SK-N-SH (cell line): Measurements from ENCODE around the gene PEPD. TPM values are rescaled to one million over a fixed set of nuclear protein-coding genes. Genes with fewer than 3 reads are reported as not detected.

ENCODE experiments used
- CTCF ChIA-PET: fragments of 300-600, 350-600 bp; formaldehyde crosslinking; extraction: SDS; loops from one replicate; lab custom pipeline; 2021; lab: Yijun Ruan, JAX
- POLR2A ChIA-PET: fragments of 350-600 bp; sonication (Branson Sonifier 250); formaldehyde crosslinking; extraction: SDS; loops from one replicate; lab custom pipeline; 2020; ENCODE audit warnings: antibody characterized with exemption, inconsistent platforms; lab: Yijun Ruan, JAX
- DNase-seq: peaks from one replicate; pipeline ENCODE4 v3.0.0; 2012
- H2AFZ ChIP-seq: fragments of 200-600 bp; sonication (generic); 2 replicates; pipeline ENCODE4 v1.8.1; 2016; ENCODE audit warnings: antibody characterized with exemption, mild to moderate bottlenecking, low read depth
- H3F3A ChIP-seq: fragments of 200-600 bp; sonication (generic); replicated peaks from 2 replicates; pipeline ENCODE3; 2016; ENCODE audit warnings: antibody characterized with exemption, mild to moderate bottlenecking; ENCODE audit not compliant: insufficient read depth
- H3K27ac ChIP-seq, 2 experiments: fragments of 200-500 bp in 1 of 2; fragments of 200-600 bp in 1 of 2; sonication (Bioruptor generic) in 1 of 2; sonication (generic), shearing (Covaris generic) in 1 of 2; 2 replicates each; pipeline versions ENCODE4 v1.5.1 to v1.6.1; 2014 to 2016; ENCODE audit warnings: low read depth in 2 of 2, inconsistent platforms in 1 of 2, low read length in 1 of 2, mild to moderate bottlenecking in 1 of 2, mixed read lengths in 1 of 2
- H3K27me3 ChIP-seq: fragments of 200-600 bp; sonication (generic), shearing (Covaris generic); 2 replicates; pipeline ENCODE4 v1.6.1; 2016; ENCODE audit warnings: mixed run types; ENCODE audit not compliant: insufficient read depth
- H3K36me3 ChIP-seq, 2 experiments: fragments of 200-500 bp in 1 of 2; fragments of 200-600 bp in 1 of 2; sonication (Bioruptor generic) in 1 of 2; sonication (generic) in 1 of 2; replicated peaks in 1 of 2; 2 replicates each; pipeline versions ENCODE3 to v1.5.1; 2014 to 2016; ENCODE audit warnings: low read length in 1 of 2, mild to moderate bottlenecking in 1 of 2; ENCODE audit not compliant: insufficient read depth in 2 of 2, control insufficient read depth in 1 of 2
- H3K4me1 ChIP-seq, 2 experiments: fragments of 200-500 bp in 1 of 2; fragments of 200-600 bp in 1 of 2; sonication (Bioruptor generic) in 1 of 2; sonication (generic), shearing (Covaris generic) in 1 of 2; 2 replicates each; pipeline versions ENCODE4 v1.5.1 to v1.6.1; 2014 to 2016; ENCODE audit warnings: low read depth in 1 of 2, low read length in 1 of 2, mixed run types in 1 of 2; ENCODE audit not compliant: insufficient read depth in 2 of 2, control insufficient read depth in 1 of 2
- H3K4me2 ChIP-seq: fragments of 200-600 bp; sonication (generic), shearing (Covaris generic); 2 replicates; pipeline ENCODE4 v1.6.1; 2017; ENCODE audit warnings: mixed run types
- H3K4me3 ChIP-seq, 2 experiments: fragments of 200-500 bp in 1 of 2; fragments of 200-600 bp in 1 of 2; sonication (Bioruptor generic) in 1 of 2; sonication (generic), shearing (Covaris generic) in 1 of 2; 2 replicates each; pipeline versions ENCODE4 v1.5.1 to v1.8.1; 2014 to 2016; ENCODE audit warnings: low read depth in 2 of 2, inconsistent platforms in 1 of 2, low read length in 1 of 2, mild to moderate bottlenecking in 1 of 2, mixed read lengths in 1 of 2, moderate library complexity in 1 of 2
- H3K79me2 ChIP-seq: fragments of 200-600 bp; sonication (generic); 2 replicates; pipeline ENCODE4 v1.8.1; 2017; ENCODE audit warnings: mild to moderate bottlenecking; ENCODE audit not compliant: insufficient read depth
- H3K9ac ChIP-seq: fragments of 200-600 bp; sonication (generic); 2 replicates; pipeline ENCODE4 v1.6.1; 2017; ENCODE audit warnings: mixed run types
- H3K9me2 ChIP-seq: fragments of 200-600 bp; sonication (generic); 2 replicates; pipeline ENCODE4 v1.6.1; 2017; ENCODE audit warnings: mixed run types
- H3K9me3 ChIP-seq: fragments of 200-600 bp; sonication (generic); 2 replicates; pipeline ENCODE4 v1.6.1; 2017; ENCODE audit warnings: mixed run types, mild to moderate bottlenecking, moderate library complexity
- H4K20me1 ChIP-seq: fragments of 200-600 bp; sonication (generic); 2 replicates; pipeline ENCODE4 v1.6.1; 2017; ENCODE audit warnings: mild to moderate bottlenecking, mixed run types; ENCODE audit not compliant: insufficient read depth
- EP300 ChIP-seq, 2 experiments: IDR thresholded peaks; 2 replicates each; pipeline versions ENCODE4 v1.4.0 to v1.6.1; 2012; ENCODE audit warnings: borderline replicate concordance in 1 of 2, low read depth in 1 of 2, low read length in 1 of 2
- EZH2phosphoT487 ChIP-seq: fragments of 200-600 bp; sonication (generic); IDR thresholded peaks from 2 replicates; pipeline ENCODE4 v1.6.1; 2017; ENCODE audit warnings: low read depth, mixed run types, mild to moderate bottlenecking, antibody characterized with exemption, moderate library complexity, borderline replicate concordance
- FOSL2 ChIP-seq: IDR thresholded peaks from 2 replicates; pipeline ENCODE4 v1.4.0; 2012; ENCODE audit warnings: low read depth, mild to moderate bottlenecking, moderate library complexity, borderline replicate concordance
- FOXM1 ChIP-seq: IDR thresholded peaks from 2 replicates; pipeline ENCODE4 v1.4.0; 2012; ENCODE audit warnings: low read depth, mild to moderate bottlenecking
- GATA2 ChIP-seq: sonication (generic); formaldehyde crosslinking; IDR thresholded peaks from 2 replicates; pipeline ENCODE4 v1.5.0; 2020; ENCODE audit warnings: mild to moderate bottlenecking, missing genetic modification reagents
- IRF3 ChIP-seq: fragments of 150-350 bp; IDR thresholded peaks from 2 replicates; pipeline ENCODE4 v1.6.1; 2016; ENCODE audit warnings: mild to moderate bottlenecking, low read depth, low read length
- MXI1 ChIP-seq: IDR thresholded peaks from 2 replicates; pipeline ENCODE4 v1.6.1; 2012; ENCODE audit warnings: mild to moderate bottlenecking, low read depth, low read length, improper control_type of control experiment
- NRF1 ChIP-seq: IDR thresholded peaks from 2 replicates; pipeline ENCODE4 v1.6.1; 2012; ENCODE audit warnings: low read depth, mild to moderate bottlenecking, low read length
- RAD21 ChIP-seq: IDR thresholded peaks from 2 replicates; pipeline ENCODE4 v1.6.1; 2012; ENCODE audit warnings: mild to moderate bottlenecking, low read length
- RXRA ChIP-seq: IDR thresholded peaks from 2 replicates; pipeline ENCODE4 v1.4.0; 2012; ENCODE audit warnings: low read depth, mild to moderate bottlenecking, borderline replicate concordance
- SIN3A ChIP-seq: IDR thresholded peaks from 2 replicates; pipeline ENCODE4 v1.6.1; 2012; ENCODE audit warnings: low read depth, mild to moderate bottlenecking, low read length, moderate library complexity, borderline replicate concordance
- TCF12 ChIP-seq: IDR thresholded peaks from 2 replicates; pipeline ENCODE4 v1.4.0; 2012
- TEAD4 ChIP-seq: IDR thresholded peaks from 2 replicates; pipeline ENCODE4 v1.4.0; 2012; ENCODE audit warnings: mild to moderate bottlenecking, borderline replicate concordance; ENCODE audit not compliant: insufficient read depth
- WGBS: methylation state at CpG from one replicate; pipeline ENCODE4 v1.1.6; 2017; ENCODE audit warnings: low lambda C conversion rate; 5-methylcytosine and 5-hydroxymethylcytosine counted together
- polyA plus RNA-seq, 3 experiments: library from polyadenylated mRNA; depleted of rRNA; stranded (reverse); fragments of >200 nt; gene quantifications; 2 replicates each; pipeline ENCODE4 v1.2.3, GENCODE V29; 2012
- TF ChIP-seq, protein P1 (sequence below): IDR thresholded peaks from 2 replicates; pipeline ENCODE4 v1.4.0; 2012; ENCODE audit warnings: low read depth, borderline replicate concordance
- TF ChIP-seq, protein P2 (sequence below): IDR thresholded peaks from 2 replicates; pipeline ENCODE4 v1.6.1; 2012; ENCODE audit warnings: mild to moderate bottlenecking, low read depth, low read length, moderate library complexity

Gene PEPD
- polyA plus RNA-seq, 1 of the 3 experiments (the other 2 are of a cell fraction), result 88.9 TPM

DNA sequence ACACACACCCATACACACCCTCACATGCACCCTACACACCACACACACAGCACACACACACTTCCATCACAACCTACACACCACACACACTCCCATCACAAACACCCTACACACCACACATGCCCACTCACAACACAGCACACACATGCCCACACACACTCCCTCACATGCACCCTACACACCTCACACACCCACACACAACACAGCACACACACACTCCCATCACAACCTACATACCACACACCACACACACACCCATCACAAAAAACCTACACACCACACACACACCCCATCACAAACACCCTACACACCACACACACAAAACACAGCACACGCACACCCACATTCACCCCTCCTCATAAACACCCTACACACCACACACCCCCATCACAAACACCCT lies 15.1 kb downstream of the PEPD start:
- H3K4me1 ChIP-seq, result peaks cover 0 to 86% of the 10 kb centered on the region in 2 experiments; a peak in 2 of 4 replicates
- H3K36me3 ChIP-seq, result no peaks in the 10 kb centered on the region
- peak overlapping the region in 1 of 2 experiments; percentile 97; a peak in 2 of 4 replicates for H3K27ac ChIP-seq
- H3K4me3 ChIP-seq, result no peak overlapping the region
- 92% methylated on average over 1 of the region's 1 CpG for WGBS
- no peaks in the 10 kb centered on the region for H3K9me2 ChIP-seq
- CTCF ChIA-PET, result interaction anchor here (5.0 kb wide), 1 partner anchor 264 kb away, joined by 27 read pairs; no protein-coding TSS in a partner anchor
- H3K27me3 ChIP-seq, result no peaks in the 10 kb centered on the region
- H3F3A ChIP-seq, result no peaks in the 10 kb centered on the region
- no peaks in the 10 kb centered on the region for H3K79me2 ChIP-seq
- POLR2A ChIA-PET, result interaction anchor here (1.3 to 1.8 kb wide), 2 partner anchors 217 to 258 kb away, joined by 5 to 6 read pairs; no protein-coding TSS in a partner anchor
- no peak for DNase-seq
- H4K20me1 ChIP-seq, result no peaks in the 10 kb centered on the region
- H3K9me3 ChIP-seq, result no peaks in the 10 kb centered on the region
- no peak overlapping the region for H3K9ac ChIP-seq
- TF ChIP-seq NRF1, result no peak
- TF ChIP-seq TCF12, result no peak
- TF ChIP-seq EP300 (IDR thresholded peaks at IDR 0.05; ENCODE audit: borderline replicate concordance in 1 of 2, low read depth in 1 of 2, low read length in 1 of 2), result no peak
- TF ChIP-seq, protein P1, sequence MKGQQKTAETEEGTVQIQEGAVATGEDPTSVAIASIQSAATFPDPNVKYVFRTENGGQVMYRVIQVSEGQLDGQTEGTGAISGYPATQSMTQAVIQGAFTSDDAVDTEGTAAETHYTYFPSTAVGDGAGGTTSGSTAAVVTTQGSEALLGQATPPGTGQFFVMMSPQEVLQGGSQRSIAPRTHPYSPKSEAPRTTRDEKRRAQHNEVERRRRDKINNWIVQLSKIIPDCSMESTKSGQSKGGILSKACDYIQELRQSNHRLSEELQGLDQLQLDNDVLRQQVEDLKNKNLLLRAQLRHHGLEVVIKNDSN, result no peak
- TF ChIP-seq SIN3A, result no peak
- no peak for TF ChIP-seq MXI1
- TF ChIP-seq GATA2 (CRISPR knock-in tag), result no peak
- TF ChIP-seq FOXM1, result no peak
- no peak for TF ChIP-seq TEAD4
- no peak for TF ChIP-seq RXRA
- TF ChIP-seq, protein P2, sequence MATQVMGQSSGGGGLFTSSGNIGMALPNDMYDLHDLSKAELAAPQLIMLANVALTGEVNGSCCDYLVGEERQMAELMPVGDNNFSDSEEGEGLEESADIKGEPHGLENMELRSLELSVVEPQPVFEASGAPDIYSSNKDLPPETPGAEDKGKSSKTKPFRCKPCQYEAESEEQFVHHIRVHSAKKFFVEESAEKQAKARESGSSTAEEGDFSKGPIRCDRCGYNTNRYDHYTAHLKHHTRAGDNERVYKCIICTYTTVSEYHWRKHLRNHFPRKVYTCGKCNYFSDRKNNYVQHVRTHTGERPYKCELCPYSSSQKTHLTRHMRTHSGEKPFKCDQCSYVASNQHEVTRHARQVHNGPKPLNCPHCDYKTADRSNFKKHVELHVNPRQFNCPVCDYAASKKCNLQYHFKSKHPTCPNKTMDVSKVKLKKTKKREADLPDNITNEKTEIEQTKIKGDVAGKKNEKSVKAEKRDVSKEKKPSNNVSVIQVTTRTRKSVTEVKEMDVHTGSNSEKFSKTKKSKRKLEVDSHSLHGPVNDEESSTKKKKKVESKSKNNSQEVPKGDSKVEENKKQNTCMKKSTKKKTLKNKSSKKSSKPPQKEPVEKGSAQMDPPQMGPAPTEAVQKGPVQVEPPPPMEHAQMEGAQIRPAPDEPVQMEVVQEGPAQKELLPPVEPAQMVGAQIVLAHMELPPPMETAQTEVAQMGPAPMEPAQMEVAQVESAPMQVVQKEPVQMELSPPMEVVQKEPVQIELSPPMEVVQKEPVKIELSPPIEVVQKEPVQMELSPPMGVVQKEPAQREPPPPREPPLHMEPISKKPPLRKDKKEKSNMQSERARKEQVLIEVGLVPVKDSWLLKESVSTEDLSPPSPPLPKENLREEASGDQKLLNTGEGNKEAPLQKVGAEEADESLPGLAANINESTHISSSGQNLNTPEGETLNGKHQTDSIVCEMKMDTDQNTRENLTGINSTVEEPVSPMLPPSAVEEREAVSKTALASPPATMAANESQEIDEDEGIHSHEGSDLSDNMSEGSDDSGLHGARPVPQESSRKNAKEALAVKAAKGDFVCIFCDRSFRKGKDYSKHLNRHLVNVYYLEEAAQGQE, result no peak
- TF ChIP-seq RAD21, result no peak
- no peak for TF ChIP-seq EZH2phosphoT487
- TF ChIP-seq IRF3, result no peak
- no peak for TF ChIP-seq FOSL2
- TF ChIP-seq, all 33 proteins: peak for 0
- H2AFZ ChIP-seq, result no peak overlapping the region
- H3K4me2 ChIP-seq, result no peak overlapping the region
